SIG-M5 (cell line): Measurements from ENCODE around the gene NTHL1.
"Not testable (repeated sequence)": the region's sequence is repeated elsewhere in the genome, so short reads cannot be mapped to it uniquely, and the experiment has no call there.

Experiments used
- DNase-seq: peaks from one replicate; lab custom pipeline; 2025; lab: John Stamatoyannopoulos, UW

The NTHL1 gene

DNA sequence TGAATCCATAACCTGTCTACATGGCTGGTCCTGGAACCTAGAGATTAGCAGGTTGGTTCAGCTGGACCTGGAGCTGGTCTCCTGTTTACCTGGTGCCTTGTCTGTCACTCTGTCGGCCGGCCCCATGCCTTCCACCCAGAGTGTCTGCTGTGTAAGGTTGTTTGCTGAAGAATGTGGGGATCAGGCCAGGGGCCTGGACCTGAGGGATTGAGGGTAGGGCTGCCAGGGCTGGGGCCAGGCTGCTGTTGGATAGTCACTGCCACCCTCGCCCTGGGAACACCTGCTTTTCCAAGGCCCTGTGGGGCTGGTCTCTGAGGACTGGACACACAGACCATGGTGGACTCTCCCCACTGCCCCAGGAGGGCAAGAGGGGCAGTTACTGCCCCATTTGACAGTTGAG, 19.5 kb downstream of the NTHL1 start:
- no peak for DNase-seq

DNA sequence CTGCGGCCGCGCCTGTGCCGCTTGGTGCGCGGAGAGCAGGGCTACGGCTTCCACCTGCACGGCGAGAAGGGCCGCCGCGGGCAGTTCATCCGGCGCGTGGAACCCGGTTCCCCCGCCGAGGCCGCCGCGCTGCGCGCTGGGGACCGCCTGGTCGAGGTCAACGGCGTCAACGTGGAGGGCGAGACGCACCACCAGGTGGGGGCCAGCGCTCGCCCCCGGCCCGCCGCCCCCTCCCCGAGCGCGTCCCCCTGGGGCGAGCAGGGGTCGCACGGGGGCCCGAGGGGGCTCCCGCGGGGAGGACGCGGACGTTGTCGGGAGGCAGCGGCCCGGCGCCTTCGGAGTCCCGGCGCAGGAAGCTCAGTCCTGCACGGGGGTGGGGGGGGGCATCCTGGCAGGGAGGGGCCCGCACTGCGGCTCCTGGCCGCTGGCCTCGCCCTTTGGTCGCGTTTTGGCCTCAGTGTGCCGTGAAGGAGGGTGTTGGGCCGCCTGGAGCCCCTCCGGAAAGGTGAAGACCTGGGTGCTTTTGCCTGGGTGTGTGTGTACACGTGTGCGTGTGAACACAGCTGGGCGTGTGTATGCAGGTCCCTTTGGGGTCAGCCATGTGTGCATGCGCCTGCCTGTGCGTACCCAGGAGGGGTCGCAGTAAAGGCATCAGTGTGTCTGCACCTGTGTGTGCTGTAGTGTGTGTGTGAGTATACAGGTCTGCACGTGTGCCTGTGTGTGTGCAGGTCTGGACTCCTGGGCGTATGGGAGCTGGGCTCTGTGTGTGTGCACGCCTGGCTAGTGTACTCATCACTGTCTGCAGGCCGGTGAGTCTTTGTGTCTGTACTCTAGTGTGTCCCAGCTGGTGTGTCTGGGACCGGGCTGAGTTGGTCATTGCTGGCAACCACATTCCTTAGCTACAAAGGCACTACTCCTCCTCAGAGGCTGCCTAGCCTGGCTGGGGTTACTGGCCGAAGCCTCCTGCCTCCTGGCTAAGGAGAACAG, 20.3 kb downstream of the NTHL1 start:
- no peak for DNase-seq

- DNase-seq = no peak
Measured at GRCh38 chr16:2026461-2027023, 21.1 kb downstream of the NTHL1 start, which contains the start of gene NHERF2. Gene NHERF2, plus strand, starts transcription at chr16:2026902. Its CDS starts 104 bp downstream, at chr16:2027006.

DNA sequence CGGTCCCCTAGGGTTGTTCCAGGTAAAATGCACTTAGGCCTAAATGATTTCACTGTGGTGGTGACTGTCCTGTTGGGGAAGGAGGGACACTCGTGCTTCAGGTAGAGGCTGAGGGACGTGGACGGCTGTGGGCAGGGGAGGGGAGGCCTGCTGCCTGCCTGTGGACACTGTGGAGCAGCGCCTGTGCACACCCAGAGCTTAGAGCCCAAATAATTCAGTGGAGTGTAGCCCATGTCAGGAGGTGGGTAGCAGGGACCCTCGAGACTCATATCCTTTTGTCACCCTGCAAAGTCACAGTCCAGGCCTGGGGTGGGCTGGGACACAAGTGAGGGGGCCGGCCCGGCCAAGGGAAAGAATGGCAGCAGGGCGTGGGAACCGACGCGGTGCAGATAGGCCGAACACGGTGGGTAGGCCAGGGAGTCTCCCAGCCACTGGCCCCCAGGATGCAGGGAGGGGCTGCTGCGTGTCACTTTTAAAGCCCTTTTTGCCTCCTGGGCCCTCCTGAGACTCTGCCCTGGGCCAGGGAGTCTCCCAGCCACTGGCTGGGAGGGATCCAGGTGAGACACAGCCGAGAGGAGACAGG, 21.7 kb downstream of the NTHL1 start:
- DNase-seq = no peak

DNA sequence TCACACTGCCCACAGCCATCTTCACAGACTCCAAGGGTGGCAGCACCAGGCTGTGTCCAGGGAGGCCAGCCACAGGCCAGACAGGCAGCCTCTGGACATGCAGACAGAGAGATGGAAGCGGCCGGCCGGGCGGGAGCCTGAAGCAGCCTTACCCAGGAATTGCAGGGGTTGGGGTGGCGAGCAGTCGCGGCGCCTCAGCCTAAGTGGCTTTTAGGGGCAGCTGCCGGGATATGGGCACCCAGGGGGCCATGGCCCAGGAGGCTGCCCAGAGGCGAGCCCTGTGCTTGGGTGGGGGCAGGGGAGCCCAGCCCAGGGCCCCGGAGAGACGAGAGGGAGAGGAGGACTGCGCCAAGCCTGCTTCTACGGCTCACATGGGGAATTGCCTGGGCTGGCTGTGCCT, 22.4 kb downstream of the NTHL1 start:
- no peak for DNase-seq

DNA sequence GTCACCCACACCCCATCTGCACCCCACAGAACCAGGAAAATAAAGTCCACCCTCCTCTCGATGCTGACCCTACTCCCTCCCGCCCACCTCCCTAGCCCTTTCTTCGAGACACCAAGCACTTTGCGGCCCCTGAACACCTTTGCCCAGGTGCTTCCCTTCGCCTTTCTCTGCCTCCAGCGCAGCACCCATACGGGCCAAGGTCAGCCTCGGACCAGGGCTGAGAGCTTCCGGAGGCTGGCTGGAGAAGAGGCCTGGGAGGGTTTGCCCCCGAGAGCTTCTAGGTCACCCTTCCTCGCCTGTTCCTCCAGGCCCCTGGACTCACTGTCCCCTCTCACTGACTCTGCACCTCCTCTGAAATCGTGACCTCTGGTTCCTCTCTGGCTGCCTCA, 23.6 kb downstream of the NTHL1 start:
- DNase-seq = no peak

- DNase-seq = no peak
Measured at GRCh38 chr16:2023092-2024031, 24.3 kb downstream of the NTHL1 start.

- DNase-seq = no peak
Measured at GRCh38 chr16:2022723-2023091, 24.9 kb downstream of the NTHL1 start.

DNA sequence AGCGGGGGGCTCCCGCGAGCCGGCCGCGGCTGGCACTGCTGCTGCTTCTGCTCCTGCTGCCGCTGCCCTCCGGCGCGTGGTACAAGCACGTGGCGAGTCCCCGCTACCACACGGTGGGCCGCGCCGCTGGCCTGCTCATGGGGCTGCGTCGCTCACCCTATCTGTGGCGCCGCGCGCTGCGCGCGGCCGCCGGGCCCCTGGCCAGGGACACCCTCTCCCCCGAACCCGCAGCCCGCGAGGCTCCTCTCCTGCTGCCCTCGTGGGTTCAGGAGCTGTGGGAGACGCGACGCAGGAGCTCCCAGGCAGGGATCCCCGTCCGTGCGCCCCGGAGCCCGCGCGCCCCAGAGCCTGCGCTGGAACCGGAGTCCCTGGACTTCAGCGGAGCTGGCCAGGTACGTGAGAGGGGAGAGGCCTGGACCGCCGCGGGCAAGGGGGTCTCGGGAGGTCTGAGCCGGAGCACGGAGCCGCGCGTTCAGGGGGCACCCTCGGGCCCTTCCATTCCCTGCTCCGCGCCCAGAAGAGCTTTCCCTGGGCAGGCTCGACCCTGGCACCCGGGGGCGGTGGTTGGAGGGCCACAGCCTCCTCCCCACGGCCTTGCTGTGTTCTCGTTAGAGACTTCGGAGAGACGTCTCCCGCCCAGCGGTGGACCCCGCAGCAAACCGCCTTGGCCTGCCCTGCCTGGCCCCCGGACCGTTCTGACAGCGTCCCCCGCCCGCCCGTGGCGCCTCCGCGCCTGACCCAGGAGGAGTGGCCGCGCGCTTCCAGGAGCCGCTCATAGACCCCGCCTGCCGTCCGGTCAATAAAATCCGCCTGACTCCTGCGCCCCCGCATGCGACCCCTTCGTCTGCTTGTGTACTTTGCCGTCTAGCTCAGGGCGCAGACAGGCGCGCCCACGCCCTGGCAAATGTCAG, 27.5 kb downstream of the NTHL1 start:
- no peak for DNase-seq

GRCh38 chr16:2019518-2019920, 28.1 kb downstream of the NTHL1 start, which contains the start of gene NPW:
Gene NPW, plus strand, starts transcription at chr16:2019785.
- DNase-seq = no peak

GRCh38 chr16:2016407-2016922, 31.2 kb downstream of the NTHL1 start:
- DNase-seq = no peak

- no peak for DNase-seq
Measured at GRCh38 chr16:2015947-2016208, 31.8 kb downstream of the NTHL1 start.

DNA sequence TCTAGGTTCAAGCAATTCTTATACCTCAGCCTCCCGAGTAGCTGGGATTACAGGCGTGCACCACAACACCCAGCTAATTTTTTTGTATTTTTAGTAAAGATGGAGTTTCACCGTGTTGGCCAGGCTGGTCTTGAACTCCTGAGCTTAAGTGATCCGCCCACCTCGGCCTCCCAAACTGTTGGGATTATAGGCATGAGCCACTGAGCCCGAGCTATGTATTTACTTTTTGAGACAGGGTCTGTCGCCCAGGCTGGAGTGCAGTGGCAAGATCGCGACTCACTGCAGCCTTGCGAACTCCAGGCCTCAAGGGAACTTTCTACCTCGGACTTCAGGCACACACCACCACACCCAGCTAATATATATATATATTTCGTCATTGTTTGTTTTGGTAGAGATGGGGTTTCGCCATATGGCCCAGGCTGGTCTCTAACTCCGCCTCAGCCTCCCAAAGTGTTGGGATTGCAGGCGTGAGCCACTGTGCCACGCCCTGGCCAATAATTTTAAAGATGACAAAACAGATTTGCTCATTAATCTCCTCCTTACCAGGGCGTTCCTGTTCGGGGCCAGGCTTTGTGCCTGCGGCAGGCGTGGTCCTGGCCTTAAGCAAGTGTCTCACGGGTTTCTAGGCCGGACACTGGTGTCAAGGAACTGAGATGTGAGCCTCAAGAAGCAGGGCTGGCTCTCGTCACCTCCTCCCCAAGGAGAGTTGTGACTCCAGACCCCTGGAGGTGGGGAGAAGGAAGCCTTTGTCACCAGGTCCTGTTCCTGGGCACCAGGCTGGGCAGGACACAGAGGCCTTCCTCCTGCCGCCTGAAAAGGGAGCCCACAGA, 32.3 kb downstream of the NTHL1 start:
- peak; percentile 53 for DNase-seq

DNA sequence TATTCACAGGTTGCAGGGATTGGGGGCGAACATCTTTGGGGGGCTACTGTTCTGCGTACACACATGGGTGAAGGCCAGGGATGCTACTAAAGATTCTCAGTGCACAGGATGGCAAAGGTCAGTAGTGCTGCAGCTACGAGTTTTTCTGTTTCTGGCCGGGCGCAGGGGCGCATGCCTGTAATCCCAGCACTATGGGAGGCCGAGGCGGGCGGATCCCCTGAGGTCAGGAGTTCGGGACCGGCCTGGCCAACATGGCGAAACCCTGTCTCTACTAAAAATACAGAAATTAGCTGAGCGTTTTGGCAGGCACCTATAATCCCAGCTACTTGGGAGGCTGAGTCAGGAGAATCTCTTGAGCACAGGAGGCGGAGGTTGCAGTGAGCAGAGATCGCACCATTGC, 34.1 kb downstream of the NTHL1 start:
- DNase-seq = no peak

GRCh38 chr16:2011726-2012125, 35.9 kb downstream of the NTHL1 start:
- DNase-seq = not testable (repeated sequence)

DNA sequence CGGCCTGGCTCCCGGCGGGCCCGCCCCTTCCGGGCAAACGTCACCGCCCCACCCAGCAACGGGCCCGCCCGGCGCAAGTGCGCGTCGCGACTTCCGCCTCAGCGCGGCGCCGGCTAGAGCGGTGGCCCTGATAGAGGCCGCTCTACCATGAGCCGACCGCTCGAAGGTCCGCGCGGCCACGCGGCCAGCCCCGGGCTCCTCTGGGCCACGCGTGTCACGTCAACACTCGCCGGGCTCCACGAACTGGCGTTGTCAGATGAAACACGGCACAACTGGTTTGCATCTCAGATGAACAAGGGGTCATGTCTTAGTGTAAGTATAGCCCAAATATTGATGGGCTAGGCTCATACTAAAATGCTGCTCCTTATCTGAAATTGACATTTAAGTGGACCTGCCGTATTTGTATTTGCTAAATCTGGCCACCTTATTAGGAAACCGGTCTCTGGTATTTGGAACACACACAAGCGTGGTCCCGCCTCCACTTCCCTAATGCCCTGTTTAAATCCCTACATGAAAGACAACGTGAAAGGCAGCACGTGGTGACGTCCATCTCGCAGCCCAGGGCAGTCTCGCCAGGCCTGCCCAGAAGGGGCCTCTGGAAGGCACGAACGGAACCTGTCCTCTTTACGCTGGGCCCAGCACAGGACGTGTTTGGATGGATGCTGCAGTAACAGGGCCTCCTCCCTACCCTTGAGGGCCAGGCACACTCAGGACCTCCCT, 37.7 kb downstream of the NTHL1 start, which contains the start of gene ZNF598:
Gene ZNF598, minus strand, starts transcription at position 31 of the 720 bp plus-strand sequence.
- no peak for DNase-seq

- DNase-seq = no peak
Measured at GRCh38 chr16:2009164-2009711, 38.4 kb downstream of the NTHL1 start.

- no peak for DNase-seq
Measured at GRCh38 chr16:2008631-2009163, 38.9 kb downstream of the NTHL1 start.
